ES-I3 (cell line): Measurements from ENCODE around the gene PSMB1.
"Not testable (repeated sequence)": the region's sequence is repeated elsewhere in the genome, so short reads cannot be mapped to it uniquely, and the experiment has no call there.

Experiments used
- H3K36me3 ChIP-seq: 2 replicates; pipeline ENCODE4 v1.6.1; 2013; ENCODE audit warnings: mild to moderate bottlenecking, low read length, control low read depth, moderate library complexity; ENCODE audit not compliant: insufficient read depth
- H3K4me1 ChIP-seq: 2 replicates; pipeline ENCODE4 v1.6.1; 2013; ENCODE audit warnings: mild to moderate bottlenecking, control low read depth, low read length; ENCODE audit not compliant: insufficient read depth
- H3K9ac ChIP-seq: 2 replicates; pipeline ENCODE4 v1.6.1; 2013; ENCODE audit warnings: low read depth, mild to moderate bottlenecking, low read length, moderate library complexity
- H3K9me3 ChIP-seq: 2 replicates; pipeline ENCODE4 v1.6.1; 2013; ENCODE audit warnings: mild to moderate bottlenecking, low read length, moderate library complexity; ENCODE audit not compliant: control insufficient read depth, insufficient read depth

Gene PSMB1

DNA sequence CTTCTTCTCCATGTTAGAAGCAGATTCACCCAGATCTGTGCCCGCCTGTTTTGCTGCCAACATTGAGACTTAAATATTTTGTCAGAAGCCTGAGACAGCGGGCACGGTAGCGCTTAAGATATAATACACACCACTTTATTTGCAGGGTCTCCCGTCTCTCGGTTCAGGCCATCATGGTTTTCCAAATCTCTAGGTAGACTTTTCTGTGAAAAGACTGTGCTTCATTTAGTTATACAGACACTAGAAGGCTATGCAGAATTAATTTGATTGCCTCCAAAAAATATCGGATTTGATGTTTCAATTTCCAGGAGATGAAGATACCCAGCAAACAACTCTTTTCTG is 1.7 kb upstream of the PSMB1 start:
- Histone ChIP-seq H3K9me3 (no peaks in the 10 kb centered on the region), H3K4me1 (peaks cover 15% of the 10 kb centered on the region; the same call in 1 of the 2 replicates), H3K9ac (peak overlapping the region; percentile 86), H3K36me3 (peaks cover 8% of the 10 kb centered on the region)

DNA sequence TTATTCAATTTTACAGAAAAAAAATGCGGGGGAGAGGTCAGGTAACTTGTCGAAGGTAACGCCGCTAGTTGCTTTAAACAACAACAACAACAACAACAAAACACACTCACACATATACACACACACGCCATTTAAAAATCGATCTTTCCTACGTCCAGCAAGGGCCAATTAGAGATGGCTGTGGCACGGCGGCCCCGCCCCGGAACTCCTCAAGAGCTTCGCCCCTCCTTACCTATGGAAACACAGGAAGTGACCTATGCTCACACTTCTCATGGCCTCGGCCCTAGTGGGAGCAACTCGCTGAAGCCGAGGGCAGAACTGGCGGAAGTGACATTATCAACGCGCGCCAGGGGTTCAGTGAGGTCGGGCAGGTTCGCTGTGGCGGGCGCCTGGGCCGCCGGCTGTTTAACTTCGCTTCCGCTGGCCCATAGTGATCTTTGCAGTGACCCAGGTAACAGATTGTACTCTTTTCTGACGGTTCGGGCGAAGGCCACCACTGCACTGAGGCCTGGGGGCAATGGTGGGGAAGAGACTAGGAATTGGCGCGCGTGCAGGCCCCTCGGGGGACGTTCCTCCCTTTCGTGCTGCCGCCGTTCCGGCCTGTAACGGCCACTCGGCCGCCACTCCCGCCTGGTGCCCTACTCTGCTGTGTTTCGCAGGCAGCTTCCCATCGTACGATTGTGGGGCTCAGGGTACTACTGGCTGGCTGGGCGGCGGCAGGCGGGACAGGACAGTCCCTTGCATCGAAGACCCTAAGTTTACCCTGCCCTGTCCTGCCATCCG is 1.1 kb upstream of the PSMB1 start, which contains the start of gene TBP:
Gene TBP, plus strand, starts transcription at position 357 of the 783 bp plus-strand sequence. CDS start 2,661 bp downstream, outside the sequence.
- H3K36me3 ChIP-seq = peaks cover 8% of the 10 kb centered on the region
- H3K9me3 ChIP-seq = no peaks in the 10 kb centered on the region
- peaks cover 15% of the 10 kb centered on the region; the same call in 1 of the 2 replicates for H3K4me1 ChIP-seq
- peak within 1 kb of the TSS; percentile 86 for H3K9ac ChIP-seq

DNA sequence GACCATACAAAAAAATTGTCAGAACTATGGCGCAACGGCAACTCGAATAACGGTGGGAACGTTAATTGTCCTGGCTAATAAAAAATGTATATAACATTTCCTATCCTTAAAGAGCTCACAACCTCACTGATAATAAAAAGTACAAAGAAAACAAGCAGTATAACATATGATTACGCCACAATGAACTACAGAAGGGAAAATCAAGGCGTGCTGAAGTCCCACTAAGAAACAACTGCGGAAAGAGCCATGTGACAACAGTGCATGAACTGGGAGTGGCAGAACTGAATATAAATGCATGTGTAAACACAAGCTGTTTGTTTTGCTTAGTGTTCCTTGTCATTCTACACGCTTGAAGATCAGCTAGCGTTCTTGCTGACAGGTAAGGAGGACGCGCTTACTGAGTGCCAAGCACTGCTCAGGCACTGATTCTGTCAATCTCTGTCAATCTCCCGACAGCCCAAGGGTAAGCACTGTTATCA is 466 bp upstream of the PSMB1 start:
- Histone ChIP-seq H3K9me3 (no peaks in the 10 kb centered on the region), H3K9ac (peak overlapping the region; percentile 82), H3K4me1 (peaks cover 15% of the 10 kb centered on the region; the same call in 1 of the 2 replicates), H3K36me3 (peaks cover 8% of the 10 kb centered on the region)

DNA sequence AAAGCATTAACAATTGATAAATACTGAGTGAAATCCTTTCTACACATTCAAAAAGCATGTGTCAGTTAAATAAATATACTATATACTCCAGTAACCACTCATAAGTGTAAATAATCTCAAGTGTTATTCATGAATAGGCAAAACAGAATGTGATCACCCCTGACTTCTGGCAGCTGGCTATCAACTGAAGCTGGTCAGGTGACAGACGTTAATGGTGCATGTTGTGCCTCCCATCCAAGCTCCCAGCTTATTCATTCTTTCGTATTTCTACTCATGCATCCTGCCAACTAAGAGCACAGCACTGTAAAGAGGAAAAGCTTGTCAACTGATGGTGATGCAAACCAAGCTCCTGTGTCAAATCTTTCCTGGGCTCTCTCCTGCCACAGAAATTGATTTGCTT is 7.7 kb downstream of the PSMB1 start:
- H3K9me3 ChIP-seq = no peaks in the 10 kb centered on the region
- H3K36me3 ChIP-seq = peaks cover 40% of the 10 kb centered on the region
- H3K9ac ChIP-seq = no peak overlapping the region
- H3K4me1 ChIP-seq = no peaks in the 10 kb centered on the region

DNA sequence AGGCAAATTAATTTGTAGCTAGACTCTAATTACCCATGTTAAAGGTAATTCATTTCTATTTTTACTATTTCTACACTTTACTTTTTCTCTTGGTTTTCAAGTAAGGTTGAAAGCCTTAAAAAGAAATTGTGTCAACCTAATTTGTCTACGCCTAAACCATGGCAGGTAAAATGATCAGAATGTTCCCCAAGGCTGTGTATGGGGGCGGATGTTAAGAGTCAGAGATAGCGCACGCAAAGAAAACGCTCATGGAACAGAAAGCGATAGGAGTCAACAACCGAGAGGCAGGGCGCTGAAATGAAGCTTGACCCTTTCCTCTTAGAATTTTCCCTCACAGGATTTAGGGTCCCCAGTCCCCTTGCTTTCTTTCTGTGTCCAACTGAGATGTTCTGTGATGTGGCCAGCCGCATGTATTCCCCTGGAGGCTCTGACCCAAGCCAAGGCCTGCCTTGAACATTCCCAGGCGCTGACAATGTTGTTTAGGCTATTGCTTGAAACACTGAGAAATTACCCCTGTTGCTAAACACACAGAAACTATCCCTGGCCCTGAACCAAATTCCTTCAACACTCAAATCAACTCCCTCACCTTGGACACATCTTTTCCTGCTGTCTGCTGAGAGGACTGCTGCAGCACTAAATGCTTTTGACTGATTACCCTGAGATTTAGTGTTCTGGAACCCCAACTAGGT is 10.9 kb downstream of the PSMB1 start:
- Histone ChIP-seq H3K9me3 (no peaks in the 10 kb centered on the region), H3K4me1 (no peaks in the 10 kb centered on the region), H3K36me3 (peaks cover 33% of the 10 kb centered on the region), H3K9ac (no peak overlapping the region)

DNA sequence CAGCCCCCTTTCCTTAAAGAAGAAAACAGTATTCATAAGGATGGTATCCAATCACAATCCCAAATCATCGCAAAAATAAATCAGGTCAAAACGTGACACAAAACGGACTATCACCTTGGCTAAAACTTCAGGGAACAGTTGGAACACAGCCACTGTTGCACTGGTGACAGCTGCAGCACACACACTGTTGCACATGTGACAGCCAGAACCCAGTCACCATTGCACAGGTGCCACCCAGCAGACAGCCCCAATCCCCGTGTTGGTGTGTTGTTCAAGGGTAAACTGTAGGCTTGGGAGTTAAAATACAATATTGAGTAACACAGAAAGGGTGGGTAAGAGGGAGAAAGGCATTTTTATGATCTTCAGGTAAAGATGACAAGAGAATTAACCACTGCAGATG is 15.8 kb downstream of the PSMB1 start:
- no peaks in the 10 kb centered on the region for H3K9me3 ChIP-seq
- peaks cover 24% of the 10 kb centered on the region for H3K36me3 ChIP-seq

DNA sequence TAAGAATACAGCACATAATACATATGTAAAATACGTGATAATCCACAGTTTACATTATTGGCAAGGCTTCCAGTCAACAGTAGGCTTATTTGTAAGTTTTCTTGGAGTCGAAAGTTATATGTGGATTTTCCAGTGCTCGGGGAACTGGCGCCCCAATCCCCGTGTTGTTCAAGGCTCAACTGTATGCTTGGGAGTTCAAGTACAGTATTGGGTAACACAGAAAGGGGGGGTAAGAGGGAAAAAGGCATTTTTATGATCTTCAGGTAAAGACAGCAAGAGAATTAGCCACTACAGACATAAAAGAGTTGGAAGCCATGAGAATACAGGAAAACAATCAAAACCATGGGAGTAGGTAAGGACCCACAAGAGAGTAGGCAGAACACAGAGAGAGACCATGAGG is 16.4 kb downstream of the PSMB1 start:
- H3K36me3 ChIP-seq = peaks cover 18% of the 10 kb centered on the region
- H3K9me3 ChIP-seq = no peaks in the 10 kb centered on the region
- no peaks in the 10 kb centered on the region for H3K4me1 ChIP-seq
- no peak overlapping the region for H3K9ac ChIP-seq

More for the DNA sequence above, 15.8 kb downstream of the PSMB1 start:
- Histone ChIP-seq H3K9ac (no peak overlapping the region), H3K4me1 (no peaks in the 10 kb centered on the region)

DNA sequence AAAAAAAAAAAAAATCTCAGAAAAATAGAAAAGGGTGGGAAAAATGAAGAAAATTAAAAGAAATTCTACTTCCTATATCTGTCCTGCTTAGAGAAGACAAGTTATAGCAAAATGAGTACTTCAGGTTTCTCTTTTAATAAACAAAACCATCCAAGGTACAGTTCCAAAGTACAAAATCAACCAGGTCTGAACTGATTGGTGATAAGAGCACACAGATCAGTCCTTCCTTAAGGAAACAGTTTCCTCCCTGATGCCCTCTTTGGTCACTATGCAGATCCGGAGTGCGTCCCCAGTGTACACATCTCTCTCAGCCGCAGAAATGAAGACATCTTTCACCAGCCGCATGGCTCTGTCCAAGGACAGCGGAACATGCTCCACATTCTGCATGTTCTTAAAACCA is 18.1 kb downstream of the PSMB1 start:
- no peaks in the 10 kb centered on the region for H3K9me3 ChIP-seq
- H3K9ac ChIP-seq = no peak overlapping the region
- H3K4me1 ChIP-seq = no peaks in the 10 kb centered on the region
- H3K36me3 ChIP-seq = peaks cover 16% of the 10 kb centered on the region

DNA sequence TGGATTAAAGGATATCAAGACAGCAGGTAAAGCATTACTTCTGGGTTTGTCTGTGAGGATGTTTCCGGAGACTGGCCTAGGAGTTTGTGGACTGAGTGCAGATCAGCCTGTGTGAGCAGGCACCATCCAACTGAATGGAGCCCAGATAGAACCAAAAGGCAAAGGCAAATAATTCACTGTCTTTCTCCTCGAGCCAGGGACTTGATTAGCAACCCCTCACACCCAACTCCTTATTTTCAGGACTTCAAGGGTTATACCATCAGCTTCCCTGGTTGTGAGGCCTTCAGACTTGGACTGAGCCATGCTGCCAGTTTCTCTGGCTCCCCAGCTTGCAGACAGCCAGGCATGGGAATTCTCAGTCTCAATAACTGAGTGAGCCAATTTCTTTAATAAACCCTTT is 19.3 kb downstream of the PSMB1 start:
- H3K36me3 ChIP-seq = peaks cover 15% of the 10 kb centered on the region
- H3K9me3 ChIP-seq = no peaks in the 10 kb centered on the region
- no peaks in the 10 kb centered on the region for H3K4me1 ChIP-seq
- no peak overlapping the region for H3K9ac ChIP-seq

DNA sequence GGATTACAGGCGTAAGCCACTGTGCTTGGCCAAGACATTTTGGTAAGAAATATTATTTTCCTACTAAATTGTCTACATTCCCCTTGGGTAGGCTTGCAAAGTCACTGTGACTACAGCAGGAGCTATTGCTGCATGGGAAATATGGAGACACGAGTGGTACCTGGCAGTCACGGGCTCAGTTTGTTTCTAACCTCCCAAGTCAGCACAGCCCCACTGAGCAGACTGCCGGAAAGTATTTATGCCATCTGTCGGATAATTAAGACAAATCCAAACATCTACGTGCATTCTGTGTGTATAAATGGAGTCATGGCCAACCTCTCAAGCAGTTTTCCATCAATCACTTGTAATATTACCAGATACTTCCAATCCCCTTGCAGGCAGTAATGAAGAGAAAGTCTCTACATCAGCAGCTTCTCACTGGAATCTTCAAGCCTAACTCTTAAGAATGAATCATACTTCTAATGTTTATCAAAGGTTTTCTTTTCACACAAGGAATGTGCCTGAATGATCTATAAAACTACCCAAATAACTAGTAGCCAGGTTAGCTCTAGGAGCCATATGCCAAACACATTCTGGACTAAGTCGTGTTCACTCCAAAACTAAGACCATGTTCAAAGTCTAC is 20.1 kb downstream of the PSMB1 start:
- no peak overlapping the region for H3K9ac ChIP-seq
- H3K4me1 ChIP-seq = no peaks in the 10 kb centered on the region
- H3K9me3 ChIP-seq = no peaks in the 10 kb centered on the region
- H3K36me3 ChIP-seq = peaks cover 15% of the 10 kb centered on the region

DNA sequence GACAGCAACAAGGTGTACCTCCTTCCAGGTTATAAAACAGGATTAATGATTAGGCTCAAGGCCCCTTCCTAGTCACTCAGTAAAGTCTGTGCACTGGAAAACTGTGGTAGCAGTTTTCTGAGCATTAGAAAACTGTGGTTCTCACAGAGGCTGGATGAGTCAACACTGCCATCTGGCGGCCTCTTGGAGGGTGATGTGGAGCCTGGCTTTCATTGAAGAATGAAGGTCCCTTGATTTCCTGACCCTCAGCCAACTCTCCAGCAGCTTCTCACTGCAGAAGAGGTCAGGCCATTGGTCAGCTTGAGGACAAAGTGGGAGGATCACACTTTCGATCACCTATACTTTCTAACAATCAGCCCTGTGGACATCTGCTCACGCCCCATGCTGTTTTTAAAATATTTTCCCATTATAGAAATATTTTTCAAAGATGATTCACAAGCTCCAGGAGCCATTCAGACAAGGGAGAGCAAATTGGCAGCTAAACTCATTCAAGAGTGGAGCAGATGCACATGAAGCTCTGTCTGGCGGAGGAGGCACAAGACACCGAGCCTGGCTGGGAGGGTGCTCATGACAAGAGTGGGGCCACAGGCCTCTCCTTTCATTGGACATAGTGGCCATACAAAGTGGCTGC is 23.2 kb downstream of the PSMB1 start:
- H3K4me1 ChIP-seq = no peaks in the 10 kb centered on the region
- H3K9me3 ChIP-seq = no peaks in the 10 kb centered on the region
- no peak overlapping the region for H3K9ac ChIP-seq
- no peaks in the 10 kb centered on the region; the same call in 1 of the 2 replicates for H3K36me3 ChIP-seq

DNA sequence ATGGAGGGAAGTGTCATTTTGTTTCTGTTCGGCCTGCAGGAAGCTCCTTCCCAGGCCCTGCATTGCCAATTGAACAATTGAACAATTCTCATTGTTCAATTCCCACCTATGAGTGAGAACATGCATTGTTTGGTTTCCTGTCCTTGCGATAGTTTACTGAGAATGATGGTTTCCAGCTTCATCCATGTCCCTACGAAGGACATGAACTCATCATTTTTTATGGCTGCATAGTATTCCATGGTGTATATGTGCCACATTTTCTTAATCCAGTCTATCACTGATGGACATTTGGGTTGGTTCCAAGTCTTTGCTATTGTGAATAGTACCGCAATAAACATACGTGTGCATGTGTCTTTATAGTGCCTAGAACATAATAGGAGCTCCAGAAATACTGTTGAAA is 25.1 kb downstream of the PSMB1 start:
- not testable (repeated sequence) for H3K9ac ChIP-seq, H3K36me3 ChIP-seq, H3K9me3 ChIP-seq, H3K4me1 ChIP-seq

DNA sequence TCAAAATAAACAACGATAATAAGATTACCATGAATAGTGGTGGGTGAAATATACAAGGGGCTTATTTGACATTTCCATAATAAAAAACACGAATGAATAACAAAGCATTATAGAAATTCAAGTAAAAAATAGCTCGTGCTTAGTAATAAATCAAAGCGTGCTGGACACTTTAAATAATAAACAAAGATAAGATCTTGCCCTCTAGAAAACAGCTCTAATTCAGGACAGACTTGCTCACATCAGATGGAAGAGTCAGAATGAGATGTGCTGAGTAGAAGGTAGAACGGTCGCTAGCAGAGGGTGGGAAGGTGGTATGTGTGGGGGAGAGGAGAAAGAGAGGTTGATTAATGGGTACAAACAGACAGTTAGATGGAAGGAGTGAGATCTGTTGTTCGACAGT is 27.3 kb downstream of the PSMB1 start:
- Histone ChIP-seq H3K4me1 (no peaks in the 10 kb centered on the region), H3K9ac (no peak overlapping the region), H3K36me3 (no peaks in the 10 kb centered on the region), H3K9me3 (no peaks in the 10 kb centered on the region)

DNA sequence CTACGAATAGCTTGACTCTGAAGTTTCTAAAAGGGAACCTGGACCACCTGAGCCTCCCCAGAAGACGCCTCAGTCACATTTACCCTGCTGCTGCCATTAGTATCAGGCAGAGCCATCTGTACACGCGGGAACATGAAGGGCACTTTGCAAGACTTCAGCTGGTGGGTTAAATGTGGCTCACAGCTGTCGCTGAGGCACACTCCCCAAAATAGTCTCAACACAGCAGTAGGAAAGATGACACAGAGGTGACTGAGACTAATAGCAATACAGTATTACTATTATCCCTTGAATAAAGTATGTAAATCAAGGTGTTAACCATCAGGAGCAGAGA is 29.0 kb downstream of the PSMB1 start:
- no peaks in the 10 kb centered on the region for H3K4me1 ChIP-seq
- no peak overlapping the region for H3K9ac ChIP-seq
- H3K9me3 ChIP-seq = no peaks in the 10 kb centered on the region
- H3K36me3 ChIP-seq = no peaks in the 10 kb centered on the region
